HG03108 (cell line): ENCODE results near the gene GHITM.
"Not testable (repeated sequence)": the region's sequence is repeated elsewhere in the genome, so short reads cannot be mapped to it uniquely, and the experiment has no call there.

Experiments
- ATAC-seq: cut with Tn5 transposase; IDR thresholded peaks from one replicate; pipeline ENCODE4 v1.9.1; 2021; ENCODE audit warnings: moderate library complexity; ENCODE audit not compliant: unreplicated experiment

GHITM gene

DNA sequence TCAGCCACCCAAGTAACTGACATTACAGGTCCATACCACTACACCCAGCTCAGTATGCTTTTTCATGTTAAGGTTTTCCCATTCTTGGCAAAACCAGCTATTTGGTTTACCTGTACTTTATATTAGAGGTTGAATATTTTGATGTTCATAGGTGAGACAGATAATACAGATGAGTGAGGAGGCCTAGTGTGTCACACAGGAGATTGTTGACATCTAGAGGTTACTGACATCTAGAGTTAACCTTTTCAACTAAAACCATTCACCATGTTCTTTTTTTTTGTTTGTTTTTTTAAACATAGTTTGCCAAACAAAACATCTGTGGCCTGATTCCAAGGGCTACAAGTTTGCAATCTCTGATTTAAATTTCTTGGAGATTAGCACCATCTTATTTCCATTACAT, 8.0 kb downstream of the GHITM start:
- no peak for ATAC-seq

DNA sequence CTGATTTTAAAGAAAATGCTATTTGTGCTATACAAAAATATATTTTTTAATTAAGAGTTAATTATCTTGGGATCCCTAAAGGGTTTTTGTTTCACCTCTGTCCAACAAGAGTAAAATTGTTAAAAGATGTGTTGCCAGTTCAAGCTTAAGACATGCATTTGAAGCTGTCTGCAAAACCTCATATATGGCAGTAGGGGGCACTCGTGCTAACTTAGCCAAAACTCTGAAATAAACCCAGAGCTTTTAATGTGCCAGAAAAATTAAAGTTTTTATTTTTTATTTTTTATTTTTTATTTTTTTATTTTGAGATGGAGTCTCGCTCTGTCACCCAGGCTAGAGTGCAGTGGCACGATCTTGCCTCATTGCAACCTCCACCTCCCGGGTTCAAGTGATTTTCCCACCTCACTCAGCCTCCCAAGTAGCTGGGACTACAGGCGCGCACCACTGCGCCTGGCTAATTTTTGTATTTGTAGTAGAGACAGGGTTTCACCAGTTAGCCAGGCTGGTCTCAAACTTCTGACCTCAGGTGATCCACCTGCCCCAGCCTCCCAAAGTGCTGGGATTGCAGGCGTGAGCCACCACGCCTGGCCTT, 8.8 kb downstream of the GHITM start:
- peak; percentile 52 for ATAC-seq

DNA sequence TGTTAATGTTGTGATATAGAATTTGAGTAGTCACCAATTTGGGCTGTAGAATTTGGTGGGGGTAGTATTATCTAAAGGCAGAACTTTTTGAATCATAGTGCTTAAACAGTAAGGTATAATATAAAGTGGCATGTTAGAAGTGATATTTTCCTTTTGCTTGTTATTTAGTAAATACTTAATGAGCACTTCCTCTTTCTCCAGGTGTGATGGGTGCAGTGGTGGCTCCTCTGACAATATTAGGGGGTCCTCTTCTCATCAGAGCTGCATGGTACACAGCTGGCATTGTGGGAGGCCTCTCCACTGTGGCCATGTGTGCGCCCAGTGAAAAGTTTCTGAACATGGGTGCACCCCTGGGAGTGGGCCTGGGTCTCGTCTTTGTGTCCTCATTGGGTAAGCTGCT, 10.5 kb downstream of the GHITM start:
- ATAC-seq = no peak

DNA sequence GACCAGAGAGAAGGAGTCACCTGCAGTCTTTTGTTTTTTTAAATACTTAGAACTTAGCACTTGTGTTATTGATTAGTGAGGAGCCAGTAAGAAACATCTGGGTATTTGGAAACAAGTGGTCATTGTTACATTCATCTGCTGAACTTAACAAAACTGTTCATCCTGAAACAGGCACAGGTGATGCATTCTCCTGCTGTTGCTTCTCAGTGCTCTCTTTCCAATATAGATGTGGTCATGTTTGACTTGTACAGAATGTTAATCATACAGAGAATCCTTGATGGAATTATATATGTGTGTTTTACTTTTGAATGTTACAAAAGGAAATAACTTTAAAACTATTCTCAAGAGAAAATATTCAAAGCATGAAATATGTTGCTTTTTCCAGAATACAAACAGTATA, 13.5 kb downstream of the GHITM start:
- ATAC-seq = no peak

DNA sequence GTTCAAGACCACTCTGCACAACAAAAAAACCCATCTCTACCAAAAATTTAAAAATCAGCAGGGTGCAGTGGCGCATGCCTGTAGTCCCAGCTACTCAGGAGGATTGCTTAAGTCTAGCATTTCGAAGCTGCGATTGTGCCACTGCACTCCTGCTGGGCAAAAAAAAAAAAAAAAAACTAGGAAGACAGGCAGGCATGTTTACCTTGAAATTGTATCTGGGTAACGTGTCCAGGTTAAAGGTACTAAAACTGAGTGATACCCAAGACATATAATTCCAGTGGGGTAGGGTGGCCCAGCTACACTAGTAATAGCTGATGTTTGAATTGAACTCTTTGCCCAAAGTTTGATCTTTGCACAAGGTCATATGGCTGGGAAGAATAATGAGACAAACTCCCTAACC, 16.2 kb downstream of the GHITM start:
- no peak for ATAC-seq

DNA sequence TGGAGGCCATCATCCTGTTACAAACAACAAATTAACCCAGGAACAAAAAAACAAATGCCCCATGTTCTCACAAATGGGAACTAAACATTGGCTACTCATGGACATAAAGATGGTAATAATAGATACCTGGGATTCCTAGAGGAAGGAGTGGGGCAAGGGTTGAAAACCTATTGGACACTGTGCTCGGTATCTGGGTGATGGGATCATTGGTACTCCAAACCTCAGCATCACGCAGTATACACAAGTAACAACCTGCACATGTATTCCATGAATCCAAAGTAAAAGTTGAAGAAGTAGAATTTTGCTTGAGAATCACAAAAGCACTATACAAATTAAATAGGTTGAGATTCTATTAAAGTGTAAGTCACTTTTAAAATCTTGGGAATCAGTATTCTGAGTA, 16.7 kb downstream of the GHITM start:
- no peak for ATAC-seq

DNA sequence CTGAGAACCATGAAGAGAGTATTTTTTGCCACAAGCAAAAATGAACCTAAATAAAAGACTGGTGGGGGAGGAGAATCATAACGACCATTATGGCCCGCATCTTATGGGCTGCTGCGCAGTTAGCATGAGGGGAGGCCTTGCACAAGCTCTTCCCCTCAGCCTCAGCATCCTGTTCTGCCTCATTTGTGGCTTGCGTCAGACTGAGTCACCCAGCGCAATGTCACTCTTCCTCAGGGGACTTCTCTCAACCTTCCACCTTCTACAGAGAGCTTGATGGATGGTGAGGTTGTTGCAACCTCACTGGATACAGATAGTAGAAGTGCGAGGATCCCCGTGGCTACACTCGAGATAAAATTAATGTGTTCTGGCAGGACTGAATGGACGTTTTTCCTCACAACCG, 17.5 kb downstream of the GHITM start:
- ATAC-seq = peak; percentile 65

DNA sequence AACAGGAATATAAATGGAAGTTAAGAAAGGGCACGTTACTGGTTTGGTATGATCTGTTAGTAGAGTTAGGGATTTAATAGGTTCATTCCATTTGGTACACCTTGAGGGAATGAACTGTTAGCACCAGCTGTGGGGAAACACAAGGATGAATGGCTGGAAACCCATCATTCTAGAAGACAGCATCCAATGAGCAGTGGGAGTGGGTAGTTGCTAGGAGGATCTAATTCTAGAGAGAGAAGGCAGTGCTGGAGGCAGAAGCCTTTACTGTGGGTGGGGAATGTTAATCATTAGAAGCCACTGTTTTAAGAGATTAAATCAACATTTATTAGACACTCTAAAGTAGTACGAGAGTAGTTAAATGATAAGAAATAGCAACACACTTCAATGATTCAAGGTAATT, 18.8 kb downstream of the GHITM start:
- ATAC-seq = no peak

DNA sequence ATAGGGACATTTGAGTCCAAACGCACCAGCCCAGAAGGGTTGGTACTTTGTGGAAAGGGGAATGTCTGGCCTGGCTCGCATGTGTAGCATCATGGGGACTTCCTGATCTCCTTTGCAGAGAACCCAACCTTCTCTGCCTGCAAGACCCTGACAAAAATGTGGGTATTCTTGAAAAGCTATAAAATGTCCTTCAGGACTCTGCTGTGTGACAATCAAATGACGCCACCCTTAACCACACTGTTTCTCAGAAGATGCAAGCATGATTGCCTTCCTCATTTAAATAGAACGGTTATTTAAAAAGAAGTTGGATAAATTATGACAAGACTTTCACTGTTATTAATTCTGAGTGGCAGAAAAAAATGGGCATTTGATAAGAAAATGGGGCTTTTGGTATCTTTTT, 19.2 kb downstream of the GHITM start:
- no peak for ATAC-seq

DNA sequence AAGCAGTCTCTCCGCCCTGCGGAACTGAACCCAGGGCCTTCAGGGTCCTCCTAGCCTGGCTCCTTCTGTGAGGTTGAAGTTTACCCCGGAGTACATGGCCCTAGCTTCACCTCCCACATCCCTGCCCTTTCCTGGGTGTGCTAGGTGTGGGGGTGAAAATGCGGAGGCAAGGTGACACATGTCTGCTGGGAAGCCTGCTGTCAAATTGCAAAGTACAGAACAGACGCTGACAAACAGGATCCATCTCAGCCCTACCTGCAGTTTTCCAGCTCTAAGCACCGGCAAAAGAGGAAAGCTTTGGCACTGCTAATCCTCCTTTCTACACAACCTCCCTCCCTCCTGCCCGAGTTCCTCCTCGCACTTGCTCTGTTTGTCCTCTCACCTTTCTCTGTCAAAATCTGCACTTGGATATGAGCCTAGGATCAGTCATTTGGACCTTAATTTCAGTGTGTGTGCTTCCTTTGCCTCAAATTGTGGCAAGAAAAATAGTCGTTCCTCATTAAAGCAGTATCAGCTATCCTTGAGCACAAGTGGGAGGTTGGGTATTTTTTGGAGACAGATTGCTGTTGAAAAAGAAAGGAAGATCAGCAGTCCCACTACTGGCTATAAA, 19.9 kb downstream of the GHITM start:
- no peak for ATAC-seq

DNA sequence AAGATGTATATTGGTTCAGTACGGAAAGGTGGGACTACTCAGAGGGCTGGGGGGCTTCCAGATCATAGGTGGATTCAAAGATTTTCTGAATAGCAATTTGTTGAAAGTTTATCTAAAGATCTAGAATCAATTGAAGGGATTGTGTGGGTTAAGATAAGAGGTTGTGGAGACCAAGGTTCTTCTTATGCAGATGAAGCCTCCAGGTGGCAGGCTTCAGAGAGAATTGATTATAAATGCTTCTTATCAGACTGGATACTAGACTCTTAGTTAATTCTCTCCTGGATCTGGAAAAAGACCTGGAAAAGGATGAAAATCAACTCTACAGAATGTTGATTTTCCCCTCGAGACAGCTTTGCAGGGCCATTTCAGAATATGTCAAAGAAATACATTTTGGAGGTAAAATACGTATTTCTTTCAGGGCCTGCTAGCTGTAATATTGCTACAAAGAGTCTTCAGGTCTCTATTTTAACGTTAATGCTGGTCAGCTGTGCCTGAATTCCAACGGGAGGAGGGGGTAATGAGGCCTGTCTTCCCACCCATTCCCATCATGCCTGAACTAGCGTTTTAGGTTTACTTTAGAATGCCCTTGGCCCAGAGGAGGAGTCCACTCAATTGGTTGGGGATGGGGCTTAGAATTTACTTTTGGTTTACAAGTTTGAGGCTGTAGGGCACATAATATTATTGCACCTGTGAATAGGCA, 21.5 kb downstream of the GHITM start:
- no peak for ATAC-seq

DNA sequence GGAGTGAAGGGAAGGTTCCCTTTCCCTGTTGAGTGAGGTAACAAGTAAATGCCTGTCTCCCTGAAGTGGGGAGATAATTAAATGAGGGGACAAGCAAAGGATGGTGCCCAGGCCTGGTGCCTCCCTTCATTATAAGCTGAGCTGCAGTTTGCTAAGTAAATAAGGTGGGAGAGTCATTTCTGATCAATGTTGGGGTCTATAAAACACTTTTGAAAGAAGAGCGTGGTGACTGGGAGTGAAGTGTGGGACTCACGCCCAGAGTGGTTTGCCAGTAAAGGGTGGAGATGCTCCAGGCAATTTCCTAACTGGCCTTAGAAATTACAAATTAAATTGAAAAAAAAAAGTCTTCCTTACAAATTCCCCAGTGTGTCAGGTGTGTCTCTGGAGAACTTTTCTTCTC, 24.7 kb downstream of the GHITM start:
- ATAC-seq = no peak

DNA sequence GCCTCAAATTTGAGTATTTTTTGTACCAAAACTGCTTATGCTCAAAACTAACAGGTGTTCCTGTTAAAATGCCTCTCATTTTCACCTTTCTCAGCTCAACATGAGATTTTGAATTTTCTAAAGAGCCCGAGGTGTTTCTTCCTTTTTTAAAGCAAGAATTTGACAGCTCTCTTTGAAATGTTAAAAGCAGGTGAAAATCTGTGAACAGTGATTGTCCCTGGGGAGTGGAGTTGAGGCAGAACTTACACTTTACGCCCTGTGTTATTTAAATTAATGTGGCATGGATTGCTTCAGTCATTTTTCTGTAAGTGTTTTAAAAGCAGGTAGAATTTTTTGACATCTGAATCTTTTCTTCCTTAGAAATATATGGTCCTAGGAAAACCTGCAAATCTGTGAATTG, 25.1 kb downstream of the GHITM start:
- ATAC-seq = no peak

DNA sequence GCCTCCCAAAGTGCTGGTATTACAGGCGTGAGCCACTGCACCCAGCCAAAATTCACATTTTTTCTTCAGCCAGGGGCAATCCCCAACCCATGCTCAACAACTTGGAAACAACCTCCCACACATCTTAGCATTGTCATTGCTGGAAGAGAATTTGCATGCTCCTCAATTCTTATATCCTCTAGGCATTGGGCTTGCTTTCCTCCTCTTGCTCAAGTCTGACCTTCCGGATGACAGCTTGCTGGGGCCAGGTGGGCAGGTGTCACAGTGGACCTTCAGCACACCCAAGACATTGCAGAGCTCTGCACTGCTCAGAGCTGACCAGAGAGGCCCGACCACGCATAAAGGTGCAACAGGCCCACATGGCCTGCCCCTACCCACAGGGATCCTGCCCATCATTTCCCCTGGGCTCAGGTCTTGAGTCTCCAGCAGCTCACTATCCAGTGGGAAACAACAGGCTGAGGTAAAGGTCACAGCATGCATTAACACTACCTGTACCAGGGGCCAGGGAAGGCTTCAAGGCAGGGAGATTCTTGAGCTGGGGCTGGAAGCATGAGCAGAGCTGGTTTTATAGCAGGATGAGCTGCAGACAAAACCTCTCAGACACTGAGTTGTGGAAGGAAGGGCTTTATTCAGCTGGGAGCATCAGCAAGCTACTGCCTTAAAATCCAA, 27.4 kb downstream of the GHITM start:
- ATAC-seq = no peak

DNA sequence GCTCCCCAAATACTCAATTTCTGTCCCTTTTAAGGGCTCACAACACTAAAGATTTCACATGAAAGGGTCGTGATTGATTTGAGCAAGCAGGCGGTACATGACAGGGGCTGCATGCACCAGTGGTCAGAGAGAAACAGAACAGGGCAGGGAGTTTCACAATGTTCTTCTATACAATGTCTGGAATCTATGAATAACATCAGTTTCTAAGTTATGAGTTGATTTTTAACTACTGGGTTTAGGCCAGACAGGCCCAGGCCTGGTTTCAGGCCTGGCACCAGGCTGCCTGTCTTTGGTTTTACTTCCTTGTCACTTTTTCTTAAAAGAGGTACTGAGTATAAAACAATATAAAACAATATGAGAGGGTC, 28.0 kb downstream of the GHITM start:
- ATAC-seq = not testable (repeated sequence)

DNA sequence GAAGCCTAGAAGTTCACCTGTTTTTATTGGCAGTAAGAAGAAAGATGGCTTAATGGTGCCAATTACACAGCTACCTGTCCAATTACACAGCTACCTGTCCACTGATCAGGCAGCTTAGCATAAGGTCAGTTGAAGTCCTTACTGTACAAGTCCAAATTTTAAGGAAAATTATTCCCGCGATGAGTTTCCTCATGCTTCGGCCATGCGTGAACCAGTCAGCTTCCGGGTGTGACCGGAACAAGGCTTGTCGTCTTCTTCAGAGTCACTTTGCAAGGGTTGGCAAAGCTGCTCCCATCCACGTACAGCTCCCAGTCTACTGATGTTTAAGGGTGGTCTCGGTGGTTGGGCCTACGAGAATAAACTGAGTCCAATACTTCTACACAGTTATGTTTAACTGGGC, 29.1 kb downstream of the GHITM start:
- ATAC-seq = not testable (repeated sequence)

DNA sequence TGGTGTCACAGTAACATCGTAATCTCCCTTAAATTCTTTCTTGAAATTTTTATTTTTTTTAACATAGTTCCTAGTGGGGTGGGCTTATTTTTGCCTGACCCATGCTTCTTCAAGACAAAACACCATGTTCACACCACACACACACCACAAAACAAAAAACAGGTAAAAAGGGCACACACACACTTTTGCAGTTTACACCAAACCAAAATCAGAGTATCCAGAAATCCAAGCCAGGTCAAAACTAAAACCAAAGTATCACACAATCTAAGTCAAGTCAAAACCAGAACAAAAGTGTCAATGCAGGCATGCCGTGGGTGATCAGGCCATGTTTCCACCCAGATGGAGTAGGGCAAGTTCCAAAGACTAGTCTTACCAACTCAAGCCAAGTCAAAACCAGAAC, 31.9 kb downstream of the GHITM start:
- ATAC-seq = not testable (repeated sequence)

DNA sequence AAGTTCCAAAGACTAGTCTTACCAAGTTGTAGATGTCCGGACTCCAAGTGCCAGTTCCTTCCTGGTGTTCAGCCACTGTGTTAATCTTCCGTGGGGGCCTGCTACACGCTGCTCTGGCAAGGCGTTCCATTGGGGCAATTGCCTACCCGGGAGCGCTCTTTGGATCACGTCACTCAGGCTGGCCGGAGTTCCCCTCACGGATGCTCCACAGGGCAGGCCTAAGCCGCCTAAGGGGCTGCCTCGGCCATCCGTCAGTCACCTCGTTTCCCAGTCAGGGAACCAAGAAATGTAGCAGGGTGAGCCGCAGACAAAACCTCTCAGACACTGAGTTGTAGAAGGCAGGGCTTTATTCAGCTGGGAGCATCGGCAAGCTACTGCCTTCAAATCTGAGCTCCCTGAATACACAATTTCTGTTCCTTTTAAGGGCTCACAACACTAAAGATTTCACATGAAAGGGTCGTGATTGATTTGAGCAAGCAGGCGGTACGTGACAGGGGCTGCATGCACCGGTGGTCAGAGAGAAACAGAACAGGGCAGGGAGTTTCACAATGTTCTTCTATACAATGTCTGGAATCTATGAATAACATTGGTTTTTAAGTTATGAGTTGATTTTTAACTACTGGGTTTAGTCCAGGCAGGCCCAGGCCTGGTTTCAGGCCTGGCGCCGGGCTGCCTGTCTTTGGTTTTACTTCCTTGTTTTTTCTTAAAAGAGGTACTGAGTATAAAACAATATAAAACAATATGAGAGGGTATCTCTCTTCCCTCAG, 32.6 kb downstream of the GHITM start:
- not testable (repeated sequence) for ATAC-seq

DNA sequence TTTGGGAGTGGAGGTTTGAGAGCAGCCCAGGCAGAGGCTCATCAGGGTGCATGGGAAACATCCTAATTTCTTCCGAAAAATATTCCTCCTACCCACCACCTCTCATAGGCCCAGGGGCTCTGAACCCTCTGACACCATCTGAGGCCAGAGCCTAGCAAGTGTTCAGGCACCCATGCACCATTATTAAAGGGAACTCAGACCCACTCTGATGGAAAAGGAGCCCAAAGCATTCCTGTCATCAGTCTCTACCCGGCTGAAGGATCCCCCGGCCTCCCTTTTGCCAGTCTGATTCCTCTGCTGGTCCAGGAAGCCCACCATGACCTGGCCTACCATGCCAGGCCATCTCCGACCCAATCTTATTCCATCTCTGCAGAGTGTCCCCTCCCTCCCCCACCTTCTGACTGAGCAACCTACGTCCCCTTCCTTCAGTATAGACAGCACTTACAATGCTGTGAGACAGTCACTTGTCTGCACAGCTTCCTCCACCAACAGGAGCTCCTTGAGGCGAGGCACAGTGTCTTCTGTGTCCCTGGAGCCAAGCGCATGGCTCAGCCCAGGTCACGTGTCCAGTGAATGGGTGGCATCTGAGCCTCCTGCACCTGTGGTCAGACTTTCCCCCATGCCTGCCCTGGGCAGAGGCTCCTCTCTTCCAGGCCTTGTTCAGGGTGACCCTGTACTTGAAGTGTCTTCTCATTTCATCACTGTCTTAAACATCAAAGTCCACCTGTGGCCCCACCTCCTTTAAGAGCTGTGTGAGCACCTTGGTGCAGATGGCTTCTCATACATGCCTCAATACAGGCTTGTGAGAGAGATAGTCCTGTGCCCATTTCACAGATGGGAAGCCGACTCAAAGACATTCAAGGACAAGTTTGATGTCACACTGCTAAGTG, 33.4 kb downstream of the GHITM start:
- peak; percentile 30 for ATAC-seq

DNA sequence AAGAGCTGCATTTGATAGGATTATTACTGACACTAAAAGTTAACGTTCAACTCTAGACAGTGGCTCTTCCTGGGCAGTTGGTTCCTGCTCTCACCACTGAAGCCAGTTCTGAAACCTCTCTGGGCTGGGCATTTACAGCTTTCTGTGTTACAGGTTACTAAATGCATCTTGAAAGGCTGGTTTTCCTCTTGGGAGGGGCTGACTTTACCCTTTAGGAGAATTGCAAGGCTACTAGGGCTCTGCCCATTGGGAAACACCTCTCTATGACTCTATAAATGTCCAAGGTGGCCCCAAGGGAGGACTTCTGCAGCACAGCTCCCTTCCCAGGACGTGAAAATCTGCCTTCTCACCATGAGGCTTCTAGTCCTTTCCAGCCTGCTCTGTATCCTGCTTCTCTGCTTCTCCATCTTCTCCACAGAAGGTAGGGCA, 34.2 kb downstream of the GHITM start, which contains the start of gene GPR15LG:
Gene GPR15LG, plus strand, starts transcription at position 301 of the 429 bp plus-strand sequence. Its CDS starts 51 bp downstream, at position 352.
- ATAC-seq = peak; percentile 50
